Hypothalamus (tissue), 51 donors: ENCODE data around the gene GPR183.

ENCODE experiments used
- DNase-seq, 51 donors: peaks; one replicate each; lab custom pipeline; 2025; lab: John Stamatoyannopoulos, UW

The GPR183 gene

DNA sequence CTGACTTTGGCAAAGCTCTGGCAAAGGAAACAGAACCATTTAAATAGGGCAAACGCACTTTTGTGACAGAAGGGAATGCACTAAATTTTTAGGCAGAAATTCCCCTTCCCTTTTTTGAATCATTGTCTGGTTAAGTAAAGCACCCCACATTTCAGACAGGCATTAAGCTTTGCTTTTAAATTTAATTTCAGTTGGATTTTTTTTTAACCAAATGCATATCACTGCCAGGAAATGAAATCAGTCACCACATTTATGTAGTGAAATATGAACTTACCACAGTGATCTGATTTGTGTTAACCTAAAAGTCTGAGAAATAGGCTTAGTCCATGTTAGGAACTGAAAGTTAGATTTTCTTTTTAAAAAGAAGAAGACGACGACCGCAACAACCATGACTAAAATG is 10.8 kb downstream of the GPR183 start:
- no peak for DNase-seq

DNA sequence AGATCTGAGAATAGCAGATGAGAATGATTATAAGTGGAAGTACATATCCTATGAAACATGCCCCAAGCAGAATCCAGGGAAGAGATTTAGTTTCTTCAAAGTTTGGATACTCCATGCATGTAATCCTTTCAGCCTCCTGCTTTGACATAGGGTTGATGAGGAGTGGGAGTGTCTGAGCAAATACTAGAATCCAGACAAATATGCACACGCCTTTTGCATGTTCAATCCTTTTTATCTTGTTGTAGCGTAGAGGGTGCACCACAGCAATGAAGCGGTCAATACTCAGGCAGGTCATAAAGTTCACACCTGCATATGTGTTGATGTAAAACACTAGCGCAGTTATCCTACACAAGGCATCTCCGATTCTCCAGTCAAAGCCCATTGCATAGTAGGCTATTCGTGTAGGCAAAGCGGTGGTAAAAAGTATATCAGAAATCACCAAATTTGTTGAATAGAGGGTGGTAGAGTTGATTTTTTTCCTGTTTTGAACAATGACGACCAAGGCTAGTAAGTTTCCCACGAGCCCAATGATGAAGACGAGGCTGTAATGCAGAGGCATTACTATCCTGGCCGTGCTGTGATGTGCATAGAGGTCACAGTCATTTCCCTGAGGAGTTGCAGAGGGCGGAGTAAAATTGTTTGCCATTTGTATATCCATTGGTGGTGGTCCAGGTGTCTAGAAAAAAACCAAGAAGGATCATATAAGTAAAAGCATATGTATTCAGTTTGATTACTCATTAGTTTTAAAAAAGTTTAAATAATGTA is 11.5 kb downstream of the GPR183 start:
- no peak for DNase-seq

- no peak for DNase-seq
These were observed 12.2 kb downstream of the GPR183 start for GRCh38 chr13:99294958-99295357.

DNA sequence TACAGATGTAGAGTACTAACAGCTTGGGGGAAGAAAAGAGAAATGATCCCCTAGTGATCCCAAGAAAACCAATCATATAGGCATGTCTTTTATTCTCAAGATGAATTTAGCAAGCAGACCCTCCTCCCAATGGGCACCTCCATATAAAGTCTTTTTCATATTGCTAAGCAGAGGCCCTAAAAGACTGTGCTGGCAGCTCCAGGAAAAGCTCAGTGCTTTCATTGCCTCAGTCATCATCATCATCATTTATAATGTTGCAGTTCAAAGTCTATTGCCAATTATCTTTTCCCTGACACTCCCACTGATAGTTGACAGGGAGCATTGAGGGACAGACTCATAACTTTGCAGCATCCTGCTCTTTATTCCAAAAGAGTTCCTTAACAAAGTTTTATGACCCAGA is 13.0 kb downstream of the GPR183 start:
- no peak for DNase-seq

DNA sequence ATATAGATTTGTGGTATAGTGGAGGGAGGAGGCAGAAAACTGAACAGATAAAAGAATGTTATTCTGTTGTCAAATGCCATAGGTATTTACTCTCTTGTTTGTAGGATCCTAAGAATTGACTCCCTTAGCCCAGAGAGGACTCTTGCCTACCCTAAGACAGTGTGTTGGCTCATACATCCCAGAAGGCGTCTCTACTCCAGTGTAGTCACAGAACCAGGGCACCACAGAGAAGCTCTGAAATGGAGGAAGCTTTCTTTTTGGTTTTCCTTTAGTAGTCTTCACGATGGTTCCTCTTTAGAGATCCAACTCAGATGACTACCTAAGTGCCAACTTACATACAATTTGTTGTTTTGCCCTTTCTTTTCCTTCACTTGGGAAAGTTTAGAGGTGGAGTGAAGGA is 14.0 kb downstream of the GPR183 start:
- no peak for DNase-seq

DNA sequence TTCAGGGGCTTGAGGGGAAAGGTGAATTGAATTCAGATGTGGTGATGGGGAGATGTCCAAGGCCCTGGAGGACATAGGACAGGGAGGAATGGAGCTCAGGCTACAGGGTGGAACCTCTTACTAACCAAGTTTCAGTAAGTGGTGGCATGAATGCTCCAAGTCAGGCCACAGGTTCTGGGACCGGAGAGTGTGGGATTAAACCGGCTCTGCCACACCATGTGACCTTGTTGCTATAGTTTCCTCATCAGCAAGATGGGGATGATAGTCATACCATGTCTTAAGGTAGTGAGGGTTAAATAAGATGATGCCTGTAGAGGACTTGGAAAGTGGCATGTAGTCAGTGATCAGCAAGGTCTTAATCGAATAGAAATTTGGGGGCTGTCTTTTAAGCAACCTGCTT is 16.3 kb downstream of the GPR183 start:
- DNase-seq: no peak

GRCh38 chr13:99289674-99290337 is 17.4 kb downstream of the GPR183 start:
- DNase-seq: no peak

- no peak for DNase-seq
These were observed 17.9 kb downstream of the GPR183 start for GRCh38 chr13:99289271-99289670.

DNA sequence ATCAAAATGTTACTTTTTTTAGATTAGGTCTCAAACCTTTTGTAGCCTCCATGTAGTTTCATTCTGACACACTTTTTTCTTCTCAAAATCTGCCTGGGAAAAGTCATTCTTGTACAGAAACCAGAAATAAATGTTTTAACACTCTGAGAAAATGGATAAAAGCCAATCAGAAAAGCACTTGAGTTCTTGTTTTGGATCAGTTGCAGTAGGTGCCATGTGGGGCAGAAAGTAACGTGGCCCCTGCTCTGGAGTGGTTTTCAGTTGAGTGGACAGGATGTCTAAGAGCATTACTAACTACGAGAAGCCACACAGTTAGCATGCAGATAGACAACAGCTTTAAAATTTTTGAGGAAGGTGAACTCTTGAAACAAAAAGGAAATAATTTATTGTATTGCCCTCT is 19.1 kb downstream of the GPR183 start:
- no peak for DNase-seq

DNA sequence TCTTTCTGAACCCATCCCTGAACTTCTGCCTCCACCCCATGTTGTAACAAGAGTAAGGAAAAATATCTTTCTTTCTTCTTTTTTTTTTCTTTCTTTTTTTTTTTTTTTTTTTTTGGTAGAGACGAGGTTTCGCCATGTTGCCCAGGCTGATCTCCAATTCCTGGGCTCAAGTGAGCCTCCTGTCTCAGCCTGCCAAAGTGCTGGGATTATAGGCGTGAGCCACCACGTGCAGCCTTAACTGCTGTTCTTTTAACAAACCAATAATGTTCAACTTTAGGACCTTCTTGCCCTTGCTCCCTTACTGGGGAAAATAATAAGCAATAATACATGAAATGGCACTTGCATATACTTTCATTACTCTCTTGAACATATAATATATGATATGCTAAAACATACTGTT is 19.6 kb downstream of the GPR183 start:
- DNase-seq: no peak

DNA sequence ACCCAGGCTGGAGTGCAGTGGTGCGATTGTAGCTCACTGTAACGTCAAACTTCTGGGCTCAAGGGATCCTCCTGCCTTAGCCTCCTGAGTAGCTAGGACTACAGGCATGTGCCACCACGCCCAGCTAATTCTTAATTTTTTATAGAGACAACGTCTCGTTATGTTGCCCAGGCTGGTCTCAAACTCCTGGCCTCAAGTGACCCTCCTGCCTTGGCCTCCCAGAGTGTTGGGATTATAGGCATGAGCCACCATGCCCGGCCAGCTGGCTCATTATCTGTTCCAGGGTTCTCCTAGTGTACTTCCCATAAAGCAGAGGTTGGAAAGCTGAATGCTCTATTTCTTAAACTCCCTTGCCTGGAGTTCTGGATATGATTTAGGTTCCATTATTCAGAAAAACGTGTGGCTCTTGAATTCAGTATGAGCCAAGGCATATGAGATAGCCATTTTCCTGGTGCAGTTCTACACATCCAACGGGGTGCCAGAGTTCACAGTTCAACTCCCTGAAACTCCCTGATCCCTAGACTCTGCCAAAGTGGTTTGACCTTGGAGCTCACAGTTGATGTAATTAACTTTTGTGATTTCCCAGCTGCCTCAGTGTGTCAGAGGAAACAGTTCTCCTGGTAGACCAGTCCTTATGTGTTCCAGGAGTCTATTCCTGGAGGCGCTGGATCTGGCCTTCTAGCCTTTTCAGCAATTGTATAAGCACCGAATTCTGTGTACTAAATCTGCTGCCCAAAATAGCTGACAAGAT is 21.6 kb downstream of the GPR183 start:
- DNase-seq: no peak

- DNase-seq: no peak
These were observed 24.7 kb downstream of the GPR183 start for GRCh38 chr13:99282264-99283231.

- DNase-seq: peak in 1 of 51 donors; percentile 9
These were observed 25.4 kb downstream of the GPR183 start for GRCh38 chr13:99281811-99282263.

- no peak for DNase-seq
These were observed 27.0 kb downstream of the GPR183 start for GRCh38 chr13:99280166-99280565.

GRCh38 chr13:99279637-99280036 is 27.6 kb downstream of the GPR183 start:
- no peak for DNase-seq

- DNase-seq: no peak
These were observed 28.4 kb downstream of the GPR183 start for GRCh38 chr13:99278843-99279242.

- DNase-seq: no peak
These were observed 29.0 kb downstream of the GPR183 start for GRCh38 chr13:99278200-99278599.

DNA sequence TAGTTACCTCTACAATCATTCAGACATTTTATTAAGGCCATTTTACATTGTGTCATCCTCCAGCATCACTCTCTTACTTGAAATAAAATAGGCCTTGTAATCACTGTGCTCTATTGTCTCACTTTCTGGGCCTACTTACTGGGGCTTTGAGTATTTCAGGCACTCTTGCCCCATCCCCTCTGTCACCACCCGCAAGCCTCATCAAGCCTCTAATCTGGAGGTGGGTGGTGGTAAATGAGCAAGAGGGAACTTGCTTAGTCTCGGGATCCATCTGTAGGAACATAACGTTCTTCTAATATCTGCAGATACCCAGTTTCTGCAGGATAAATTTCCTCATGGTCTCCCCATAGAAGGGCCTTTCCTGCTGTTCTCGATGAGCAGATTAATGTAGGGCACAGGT is 29.6 kb downstream of the GPR183 start:
- DNase-seq: no peak

GRCh38 chr13:99276706-99277105 is 30.5 kb downstream of the GPR183 start:
- no peak for DNase-seq

DNA sequence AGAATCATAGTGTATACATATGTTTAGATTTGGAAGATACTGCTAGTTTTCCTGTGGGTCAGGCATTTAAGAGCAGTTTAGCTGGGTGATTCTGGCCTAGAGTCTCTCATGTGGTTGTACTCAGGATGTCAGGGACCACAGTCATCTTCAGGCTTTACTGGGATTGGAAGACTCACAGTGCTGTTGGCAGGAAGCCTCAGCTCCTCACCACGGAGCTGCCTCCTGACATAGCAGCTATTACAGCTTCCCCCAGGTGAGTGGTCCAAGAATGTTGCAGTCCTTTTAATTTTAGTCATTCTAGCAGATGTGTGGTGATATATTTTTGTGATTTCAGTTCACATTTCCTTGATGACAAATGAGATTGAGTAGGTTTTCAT is 32.1 kb downstream of the GPR183 start:
- no peak for DNase-seq

DNA sequence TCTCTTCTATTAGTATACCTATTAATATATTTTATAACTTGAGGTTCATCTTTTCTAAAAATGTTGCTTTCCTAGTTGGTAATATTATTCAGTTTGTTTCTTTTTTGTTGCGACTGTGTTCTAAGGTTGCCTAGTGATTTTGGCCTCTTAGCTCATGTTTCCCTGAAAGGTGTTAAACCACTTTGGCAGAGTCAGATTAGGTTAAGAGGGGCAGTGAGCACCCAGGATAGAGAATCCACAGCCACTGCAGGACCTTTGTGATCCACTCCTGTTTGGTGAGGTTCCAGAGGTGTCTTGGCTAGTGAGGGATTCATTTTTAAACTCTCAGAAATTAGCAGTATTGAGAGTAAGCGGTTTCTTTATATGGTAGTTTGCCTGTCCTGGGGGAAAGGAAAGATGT is 34.1 kb downstream of the GPR183 start:
- no peak for DNase-seq
